ENCODE measurements around the gene DHRS7C.

DHRS7C gene

DNA sequence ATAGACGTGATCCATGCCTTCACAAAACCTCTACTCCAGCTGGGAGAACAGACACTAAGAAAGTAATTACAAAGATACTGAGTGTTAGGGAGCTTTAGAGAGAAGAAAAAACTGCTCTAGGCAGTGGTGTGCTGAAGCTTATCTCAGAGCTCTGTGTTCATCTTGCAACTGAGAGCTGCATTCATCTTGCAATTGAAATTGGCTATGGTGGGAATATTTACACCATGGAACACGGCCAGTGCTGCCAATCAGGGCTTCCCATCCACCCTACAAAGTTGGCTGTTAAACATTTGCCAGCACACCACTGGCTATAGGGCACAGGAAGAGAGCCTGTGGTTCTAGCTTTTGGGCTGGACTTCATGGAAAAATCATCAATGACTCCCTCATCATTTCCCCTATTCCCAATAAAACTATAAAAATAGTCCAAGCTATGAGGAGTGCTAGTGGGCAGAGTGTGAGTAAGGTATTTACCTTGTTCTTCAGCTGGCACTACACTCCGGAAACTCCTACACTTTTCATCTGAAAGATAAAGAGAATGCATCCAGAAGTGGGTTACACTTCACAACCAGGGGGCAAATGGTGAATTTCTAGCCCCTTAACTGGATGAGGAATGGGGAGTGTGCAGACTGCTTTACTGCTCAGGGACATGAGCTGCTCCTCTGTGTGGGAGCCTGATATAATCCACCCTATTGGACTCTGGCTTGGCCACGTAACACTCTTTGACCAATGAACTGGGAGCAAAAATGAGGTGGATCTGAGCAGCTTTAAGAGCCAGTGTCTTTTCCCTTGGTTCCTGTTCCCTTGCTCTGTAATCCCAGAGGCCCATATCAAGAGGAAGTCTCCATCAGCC is 18.9 kb upstream of the DHRS7C start:
- no peak for TF ChIP-seq POLR2AphosphoS5 (IDR thresholded peaks at IDR 0.05; ENCODE audit: low read depth, low read length)
- no peak for TF ChIP-seq SIN3A (IDR thresholded peaks at IDR 0.05; ENCODE audit: borderline replicate concordance, insufficient read depth, low read length)

DNA sequence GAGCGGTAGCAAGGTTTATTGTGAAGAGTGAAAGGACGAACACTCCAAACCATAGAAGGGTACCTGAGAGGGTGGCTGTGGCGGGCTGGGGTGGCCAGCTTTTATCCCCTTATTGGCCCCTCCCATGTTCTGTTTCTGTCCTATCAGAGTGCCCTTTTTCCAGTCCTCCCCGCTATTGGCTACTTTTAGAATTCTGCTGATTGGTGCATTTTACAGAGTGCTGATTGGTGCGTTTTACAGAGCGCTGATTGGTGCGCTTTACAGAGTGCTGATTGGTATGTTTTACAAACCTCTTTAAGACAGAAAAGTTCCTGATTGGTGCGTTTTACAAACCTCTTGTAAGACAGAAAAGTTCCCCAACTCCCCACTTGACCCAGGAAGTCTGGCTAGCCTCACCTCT is 18.0 kb upstream of the DHRS7C start:
- TF ChIP-seq FOXP2 (optimal IDR thresholded peaks at IDR 0.05; ENCODE audit: borderline replicate concordance, extremely low read depth, extremely low read length, insufficient read depth) = no peak
- no peak for TF ChIP-seq POLR2AphosphoS5 (IDR thresholded peaks at IDR 0.05; ENCODE audit: low read depth, low read length)
- no peak for TF ChIP-seq TAF1 (IDR thresholded peaks at IDR 0.05; ENCODE audit: borderline replicate concordance, insufficient read depth, low read length)
- TF ChIP-seq SIN3A (IDR thresholded peaks at IDR 0.05; ENCODE audit: borderline replicate concordance, insufficient read depth, low read length) = no peak
- TF ChIP-seq, protein P1, sequence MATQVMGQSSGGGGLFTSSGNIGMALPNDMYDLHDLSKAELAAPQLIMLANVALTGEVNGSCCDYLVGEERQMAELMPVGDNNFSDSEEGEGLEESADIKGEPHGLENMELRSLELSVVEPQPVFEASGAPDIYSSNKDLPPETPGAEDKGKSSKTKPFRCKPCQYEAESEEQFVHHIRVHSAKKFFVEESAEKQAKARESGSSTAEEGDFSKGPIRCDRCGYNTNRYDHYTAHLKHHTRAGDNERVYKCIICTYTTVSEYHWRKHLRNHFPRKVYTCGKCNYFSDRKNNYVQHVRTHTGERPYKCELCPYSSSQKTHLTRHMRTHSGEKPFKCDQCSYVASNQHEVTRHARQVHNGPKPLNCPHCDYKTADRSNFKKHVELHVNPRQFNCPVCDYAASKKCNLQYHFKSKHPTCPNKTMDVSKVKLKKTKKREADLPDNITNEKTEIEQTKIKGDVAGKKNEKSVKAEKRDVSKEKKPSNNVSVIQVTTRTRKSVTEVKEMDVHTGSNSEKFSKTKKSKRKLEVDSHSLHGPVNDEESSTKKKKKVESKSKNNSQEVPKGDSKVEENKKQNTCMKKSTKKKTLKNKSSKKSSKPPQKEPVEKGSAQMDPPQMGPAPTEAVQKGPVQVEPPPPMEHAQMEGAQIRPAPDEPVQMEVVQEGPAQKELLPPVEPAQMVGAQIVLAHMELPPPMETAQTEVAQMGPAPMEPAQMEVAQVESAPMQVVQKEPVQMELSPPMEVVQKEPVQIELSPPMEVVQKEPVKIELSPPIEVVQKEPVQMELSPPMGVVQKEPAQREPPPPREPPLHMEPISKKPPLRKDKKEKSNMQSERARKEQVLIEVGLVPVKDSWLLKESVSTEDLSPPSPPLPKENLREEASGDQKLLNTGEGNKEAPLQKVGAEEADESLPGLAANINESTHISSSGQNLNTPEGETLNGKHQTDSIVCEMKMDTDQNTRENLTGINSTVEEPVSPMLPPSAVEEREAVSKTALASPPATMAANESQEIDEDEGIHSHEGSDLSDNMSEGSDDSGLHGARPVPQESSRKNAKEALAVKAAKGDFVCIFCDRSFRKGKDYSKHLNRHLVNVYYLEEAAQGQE (IDR thresholded peaks at IDR 0.05; ENCODE audit: insufficient read depth in 1 of 2, low read depth in 2 of 2, low read length in 2 of 2) = no peak

DNA sequence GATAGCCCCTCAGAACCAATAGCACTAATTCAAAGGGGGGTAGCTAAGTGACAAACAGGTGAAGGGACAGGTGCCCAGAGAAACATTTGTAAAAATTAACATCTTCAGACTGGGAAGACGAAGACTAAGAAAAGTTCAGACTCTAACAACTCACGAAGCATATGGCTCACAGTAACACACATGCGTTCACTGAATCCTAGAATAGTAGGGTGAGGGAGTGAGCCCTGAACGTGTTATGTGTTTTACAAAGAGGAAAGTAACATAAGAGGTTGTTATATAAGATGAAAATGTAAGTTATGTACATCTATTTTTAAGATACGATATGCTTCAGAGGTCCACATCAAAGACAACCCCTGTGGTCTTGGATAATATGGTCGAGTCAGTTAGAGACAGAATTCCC is 15.3 kb upstream of the DHRS7C start:
- TF ChIP-seq, protein P1 (IDR thresholded peaks at IDR 0.05; ENCODE audit: insufficient read depth in 1 of 2, low read depth in 2 of 2, low read length in 2 of 2) = no peak
- TF ChIP-seq TAF1 (IDR thresholded peaks at IDR 0.05; ENCODE audit: borderline replicate concordance, insufficient read depth, low read length) = no peak
- no peak for TF ChIP-seq FOXP2 (optimal IDR thresholded peaks at IDR 0.05; ENCODE audit: borderline replicate concordance, extremely low read depth, extremely low read length, insufficient read depth)
- TF ChIP-seq SIN3A (IDR thresholded peaks at IDR 0.05; ENCODE audit: borderline replicate concordance, insufficient read depth, low read length) = no peak
- no peak for TF ChIP-seq POLR2AphosphoS5 (IDR thresholded peaks at IDR 0.05; ENCODE audit: low read depth, low read length)

DNA sequence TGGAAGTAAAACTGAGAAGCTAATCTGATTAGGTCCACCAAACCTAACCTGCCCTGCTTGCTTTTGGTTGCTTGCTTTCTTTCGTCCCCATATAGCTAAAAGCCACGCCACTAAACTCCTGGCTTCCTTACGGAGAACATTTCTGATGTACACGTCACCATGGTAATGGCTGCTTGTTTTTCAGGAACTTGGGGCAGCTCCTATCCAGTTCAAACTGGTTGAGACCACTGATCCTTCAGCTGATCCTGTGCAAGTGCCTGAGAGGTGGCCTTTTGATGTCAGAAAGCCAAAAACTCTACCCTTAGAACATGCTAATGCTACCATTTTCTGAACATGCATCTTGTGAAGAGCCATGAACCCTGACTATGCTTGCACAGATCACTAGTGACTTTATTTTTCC is 14.4 kb upstream of the DHRS7C start:
- TF ChIP-seq, protein P1 (IDR thresholded peaks at IDR 0.05; ENCODE audit: insufficient read depth in 1 of 2, low read depth in 2 of 2, low read length in 2 of 2) = no peak
- TF ChIP-seq SIN3A (IDR thresholded peaks at IDR 0.05; ENCODE audit: borderline replicate concordance, insufficient read depth, low read length) = no peak
- no peak for TF ChIP-seq POLR2AphosphoS5 (IDR thresholded peaks at IDR 0.05; ENCODE audit: low read depth, low read length)
- no peak for TF ChIP-seq FOXP2 (optimal IDR thresholded peaks at IDR 0.05; ENCODE audit: borderline replicate concordance, extremely low read depth, extremely low read length, insufficient read depth)
- no peak for TF ChIP-seq TAF1 (IDR thresholded peaks at IDR 0.05; ENCODE audit: borderline replicate concordance, insufficient read depth, low read length)

DNA sequence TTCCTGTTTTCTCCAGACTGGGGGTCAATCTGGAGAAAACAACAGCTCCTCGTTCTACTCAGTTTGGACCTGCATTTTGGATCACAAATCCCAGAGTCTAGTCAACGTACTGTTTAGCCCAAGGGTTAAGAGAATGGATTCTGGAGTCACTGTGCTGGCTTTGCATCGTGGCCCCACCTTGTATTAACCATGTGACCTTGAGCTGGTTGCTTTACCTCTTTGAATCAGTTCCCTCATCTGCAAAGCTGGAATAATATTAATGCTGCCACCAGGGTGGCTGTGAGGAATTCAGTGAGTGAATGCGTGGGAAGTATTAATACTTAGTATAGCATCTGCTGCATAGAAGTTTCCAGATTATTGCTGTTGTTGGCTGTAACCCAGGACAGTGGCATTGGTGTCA is 11.3 kb upstream of the DHRS7C start:
- TF ChIP-seq POLR2AphosphoS5 (IDR thresholded peaks at IDR 0.05; ENCODE audit: low read depth, low read length) (no peak), SIN3A (IDR thresholded peaks at IDR 0.05; ENCODE audit: borderline replicate concordance, insufficient read depth, low read length) (no peak), TAF1 (IDR thresholded peaks at IDR 0.05; ENCODE audit: borderline replicate concordance, insufficient read depth, low read length) (no peak), FOXP2 (optimal IDR thresholded peaks at IDR 0.05; ENCODE audit: borderline replicate concordance, extremely low read depth, extremely low read length, insufficient read depth) (no peak)
- TF ChIP-seq, protein P1 (IDR thresholded peaks at IDR 0.05; ENCODE audit: insufficient read depth in 1 of 2, low read depth in 2 of 2, low read length in 2 of 2) = no peak
